Peyer's patch (tissue), 4 donors: Measurements from ENCODE around the gene RAB4B. TPM values are rescaled to one million over a fixed set of nuclear protein-coding genes. Genes with fewer than 3 reads are reported as not detected.

ENCODE experiments used
- DNase-seq, 3 donors: peaks; one replicate each; pipeline ENCODE4 v3.0.0-alpha.2; 2017 to 2019
- H3K27ac ChIP-seq, 4 donors: fragments of 200-600 bp; sonication (generic); one replicate each; pipeline ENCODE4 v1.5.1; 2016 to 2019
- H3K27me3 ChIP-seq, 2 donors: fragments of 200-600 bp; sonication (generic); one replicate each; pipeline ENCODE4 v1.5.1; 2019
- H3K36me3 ChIP-seq, 3 donors: fragments of 200-600 bp; sonication (generic); one replicate each; pipeline ENCODE4 v1.5.1; 2016 to 2019
- H3K4me1 ChIP-seq, 4 donors: fragments of 200-600 bp; sonication (generic); one replicate each; pipeline ENCODE4 v1.5.1; 2016 to 2019
- H3K4me3 ChIP-seq, 4 donors: fragments of 200-600 bp; sonication (generic); 1 replicate in 3 of 4; 2 replicates in 1 of 4; pipeline ENCODE4 v1.5.1; 2016 to 2019; ENCODE audit warnings: mild to moderate bottlenecking in 1 of 4
- H3K9me3 ChIP-seq, 4 donors: fragments of 200-600 bp; sonication (generic); one replicate each; pipeline ENCODE4 v1.5.1; 2016 to 2019; ENCODE audit warnings: mild to moderate bottlenecking in 1 of 4
- POLR2A ChIP-seq, 2 donors: fragments of 450-650 bp; IDR thresholded peaks; one replicate each; pipeline ENCODE4 v1.5.1; 2017; ENCODE audit warnings: antibody characterized with exemption in 2 of 2, mild to moderate bottlenecking in 2 of 2, moderate library complexity in 2 of 2
- total RNA-seq, 4 donors: library from RNA; depleted of rRNA; stranded (reverse); fragments of >200 nt; gene quantifications; one replicate each; pipeline ENCODE4 v1.1.0, GENCODE V29; 2016
- TF ChIP-seq, protein P1 (sequence below), 6 experiments: fragments of 450-650 bp in 4 of 6; fragments of 200-600 bp in 2 of 6; sonication (generic) in 1 of 6; IDR thresholded peaks; one replicate each; pipeline ENCODE4 v1.5.1; 2017 to 2019; ENCODE audit warnings: antibody characterized with exemption in 6 of 6, mild to moderate bottlenecking in 3 of 6, moderate library complexity in 1 of 6

Gene RAB4B
- total RNA-seq, 4 donors from 2014 or later = 14.9 to 71.2 (median 51.3) TPM

DNA sequence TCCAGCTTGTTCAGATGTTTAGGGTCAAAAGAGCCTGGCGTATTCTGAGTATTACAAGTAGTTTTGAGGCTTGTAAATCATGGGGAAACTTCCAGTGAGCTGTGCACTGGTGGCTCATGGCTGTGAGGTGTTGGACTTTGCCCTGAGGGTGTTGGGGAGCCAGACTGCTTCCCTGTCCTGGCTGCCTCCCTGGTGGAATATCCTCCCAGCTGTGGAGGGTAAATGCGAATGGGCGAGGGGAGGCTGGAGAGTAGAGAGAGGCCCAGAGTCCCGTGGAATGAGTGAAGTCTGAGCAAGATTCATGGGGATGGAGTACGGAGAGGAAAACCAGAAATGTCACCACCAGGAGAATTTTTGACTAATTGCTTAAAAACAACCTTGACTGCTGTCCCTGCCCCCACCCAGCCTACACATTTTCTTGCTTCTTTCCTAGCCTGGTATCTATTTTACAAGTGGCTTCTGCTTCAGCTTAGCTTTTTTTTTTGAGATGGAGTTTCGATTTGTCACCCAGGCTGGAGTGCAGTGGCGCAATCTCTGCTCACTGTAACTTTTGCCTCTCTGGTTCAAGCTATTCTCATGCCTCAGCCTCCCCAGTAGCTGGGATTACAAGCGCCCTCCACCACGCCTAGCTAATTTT lies 23.3 kb upstream of the RAB4B start:
- Histone ChIP-seq H3K4me3 (peak overlapping the region; percentile 6 to 36 (median 18)), H3K36me3 (peaks cover 0 to 31% (median 0%) of the 10 kb centered on the region in 3 donors), H3K9me3 (no peaks in the 10 kb centered on the region), H3K27ac (peak overlapping the region; percentile 55 to 93 (median 70)), H3K4me1 (peaks cover 0 to 37% (median 27%) of the 10 kb centered on the region in 4 donors), H3K27me3 (no peaks in the 10 kb centered on the region)
- peak in 1 of 2 donors; percentile 43 for TF ChIP-seq POLR2A (IDR thresholded peaks at IDR 0.05)
- TF ChIP-seq, protein P1, sequence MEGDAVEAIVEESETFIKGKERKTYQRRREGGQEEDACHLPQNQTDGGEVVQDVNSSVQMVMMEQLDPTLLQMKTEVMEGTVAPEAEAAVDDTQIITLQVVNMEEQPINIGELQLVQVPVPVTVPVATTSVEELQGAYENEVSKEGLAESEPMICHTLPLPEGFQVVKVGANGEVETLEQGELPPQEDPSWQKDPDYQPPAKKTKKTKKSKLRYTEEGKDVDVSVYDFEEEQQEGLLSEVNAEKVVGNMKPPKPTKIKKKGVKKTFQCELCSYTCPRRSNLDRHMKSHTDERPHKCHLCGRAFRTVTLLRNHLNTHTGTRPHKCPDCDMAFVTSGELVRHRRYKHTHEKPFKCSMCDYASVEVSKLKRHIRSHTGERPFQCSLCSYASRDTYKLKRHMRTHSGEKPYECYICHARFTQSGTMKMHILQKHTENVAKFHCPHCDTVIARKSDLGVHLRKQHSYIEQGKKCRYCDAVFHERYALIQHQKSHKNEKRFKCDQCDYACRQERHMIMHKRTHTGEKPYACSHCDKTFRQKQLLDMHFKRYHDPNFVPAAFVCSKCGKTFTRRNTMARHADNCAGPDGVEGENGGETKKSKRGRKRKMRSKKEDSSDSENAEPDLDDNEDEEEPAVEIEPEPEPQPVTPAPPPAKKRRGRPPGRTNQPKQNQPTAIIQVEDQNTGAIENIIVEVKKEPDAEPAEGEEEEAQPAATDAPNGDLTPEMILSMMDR (IDR thresholded peaks at IDR 0.05) = peak in 2 of 6 experiments; percentile 17 to 19
- DNase-seq = peak in 2 of 3 donors; percentile 74 to 84

DNA sequence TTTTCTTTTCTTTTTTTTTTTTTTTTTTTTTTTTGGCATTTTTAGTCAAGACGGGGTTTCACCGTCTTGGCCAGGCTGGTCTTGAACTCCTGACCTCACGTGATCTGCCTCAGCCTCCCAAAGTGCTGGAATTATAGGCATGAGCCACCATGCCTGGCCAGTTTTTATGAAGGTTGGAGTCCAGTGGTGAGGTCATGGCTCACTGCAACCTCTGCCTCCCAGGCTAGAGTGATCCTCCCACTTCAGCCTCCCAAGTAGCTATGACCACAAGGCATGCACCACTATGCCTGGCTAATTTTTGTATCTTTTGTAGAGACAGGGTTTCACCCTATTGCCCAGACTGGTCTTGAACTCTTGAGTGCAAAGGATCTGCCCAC lies 22.8 kb upstream of the RAB4B start:
- Histone ChIP-seq H3K4me1 (peaks cover 0 to 36% (median 26%) of the 10 kb centered on the region in 4 donors), H3K27me3 (no peaks in the 10 kb centered on the region), H3K4me3 (no peak overlapping the region), H3K36me3 (peaks cover 0 to 36% (median 0%) of the 10 kb centered on the region in 3 donors), H3K9me3 (no peaks in the 10 kb centered on the region), H3K27ac (peak overlapping the region in 3 of 4 donors; percentile 60 to 81 (median 63))
- TF ChIP-seq, protein P1 (IDR thresholded peaks at IDR 0.05) = no peak
- no peak for TF ChIP-seq POLR2A (IDR thresholded peaks at IDR 0.05)
- no peak for DNase-seq

- Histone ChIP-seq H3K4me1 (peaks cover 0 to 36% (median 26%) of the 10 kb centered on the region in 4 donors), H3K36me3 (peaks cover 0 to 42% (median 2%) of the 10 kb centered on the region in 3 donors), H3K27me3 (no peaks in the 10 kb centered on the region), H3K27ac (peak overlapping the region in 2 of 4 donors; percentile 2 to 63), H3K9me3 (no peaks in the 10 kb centered on the region), H3K4me3 (no peak overlapping the region)
- DNase-seq = no peak
- TF ChIP-seq, protein P1 (IDR thresholded peaks at IDR 0.05) = no peak
- no peak for TF ChIP-seq POLR2A (IDR thresholded peaks at IDR 0.05)
Observed at GRCh38 chr19:40755791-40756190, 22.3 kb upstream of the RAB4B start.

GRCh38 chr19:40756502-40757110 lies 21.4 kb upstream of the RAB4B start:
- no peak overlapping the region for H3K27ac ChIP-seq

DNA sequence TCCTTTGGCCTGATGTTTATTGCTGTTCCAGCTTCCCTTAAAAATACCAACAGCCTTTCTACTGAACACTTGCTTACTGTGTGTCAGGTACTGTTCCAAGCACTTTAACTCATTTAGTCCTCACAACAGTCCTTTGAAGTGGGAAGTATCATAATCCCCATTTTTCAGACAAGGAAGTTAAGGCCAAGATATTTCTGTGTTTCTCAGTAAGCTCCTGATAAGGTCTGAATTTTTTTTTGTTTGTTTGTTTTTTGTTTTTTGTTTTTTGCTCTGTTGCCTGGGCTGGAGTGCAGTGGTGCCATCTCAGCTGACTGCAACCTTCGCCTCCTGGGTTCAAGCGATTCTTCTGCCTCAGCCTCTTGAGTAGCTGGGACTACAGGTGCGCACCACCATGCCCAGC lies 19.6 kb upstream of the RAB4B start:
- no peak overlapping the region for H3K27ac ChIP-seq
- no peak for TF ChIP-seq POLR2A (IDR thresholded peaks at IDR 0.05)
- TF ChIP-seq, protein P1 (IDR thresholded peaks at IDR 0.05) = no peak

More at GRCh38 chr19:40756502-40757110, 21.4 kb upstream of the RAB4B start:
- no peak for DNase-seq
- Histone ChIP-seq H3K4me1 (peaks cover 0 to 36% (median 26%) of the 10 kb centered on the region in 4 donors), H3K4me3 (no peak overlapping the region), H3K36me3 (peaks cover 0 to 50% (median 2%) of the 10 kb centered on the region in 3 donors), H3K9me3 (no peaks in the 10 kb centered on the region), H3K27me3 (no peaks in the 10 kb centered on the region)
- TF ChIP-seq POLR2A (IDR thresholded peaks at IDR 0.05) = no peak
- TF ChIP-seq, protein P1 (IDR thresholded peaks at IDR 0.05) = no peak

More for the DNA sequence above, 19.6 kb upstream of the RAB4B start:
- DNase-seq = no peak
- Histone ChIP-seq H3K4me3 (no peak overlapping the region), H3K36me3 (peaks cover 0 to 69% (median 2%) of the 10 kb centered on the region in 3 donors), H3K4me1 (peaks cover 0 to 26% (median 19%) of the 10 kb centered on the region in 4 donors), H3K9me3 (no peaks in the 10 kb centered on the region), H3K27me3 (no peaks in the 10 kb centered on the region)
